ENCODE data around the gene ATPAF2. TPM values are rescaled to one million over a fixed set of nuclear protein-coding genes. Genes with fewer than 3 reads are reported as not detected.

Gene ATPAF2
- total and polyA plus RNA-seq, 8 donors, result 5.4 to 250 (median 19.1) TPM

GRCh38 chr17:18015593-18015992 is 23.4 kb downstream of the ATPAF2 start:
- Histone ChIP-seq H3K4me1 (peaks cover 11 to 18% (median 15%) of the 10 kb centered on the region in 4 donors), H3K36me3 (peaks cover 0 to 30% (median 28%) of the 10 kb centered on the region in 4 donors), H3K9me3 (no peaks in the 10 kb centered on the region), H3K4me3 (no peak overlapping the region), H3K27ac (no peak overlapping the region), H3K27me3 (no peaks in the 10 kb centered on the region)
- DNase-seq, result no peak
- intact Hi-C loops (cut with DNase I; ENCODE audit: low total_unique reads), result no loop called here
- TF ChIP-seq POLR2AphosphoS5 (IDR thresholded peaks at IDR 0.05) (no peak), CTCF (IDR thresholded peaks at IDR 0.05) (no peak), EP300 (IDR thresholded peaks at IDR 0.05) (no peak), POLR2A (IDR thresholded peaks at IDR 0.05) (no peak)
- WGBS, 5 donors, result 91 to 100% (median 96%) methylated on average over 5 of the region's 5 CpGs

DNA sequence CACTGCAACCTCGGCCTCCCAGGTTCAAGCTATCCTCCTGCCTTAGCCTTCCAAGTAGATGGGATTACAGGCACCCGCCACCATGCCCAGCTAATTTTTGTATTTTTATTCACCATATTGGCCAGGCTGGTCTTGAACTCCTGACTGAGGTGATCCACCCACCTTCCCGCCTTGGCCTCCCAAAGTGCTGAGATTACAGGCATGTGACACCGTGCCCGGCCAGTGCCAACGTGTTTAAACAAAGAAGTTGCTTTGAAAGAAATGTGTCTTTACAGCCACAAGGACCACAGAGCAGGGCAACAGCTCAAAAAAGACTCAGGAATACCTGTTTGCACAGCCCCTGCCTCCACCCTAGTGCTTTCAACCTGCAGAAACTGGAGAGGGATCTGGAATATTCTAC is 25.0 kb downstream of the ATPAF2 start:
- intact Hi-C loops (cut with DNase I; ENCODE audit: low total_unique reads), result no loop called here
- 87 to 97% (median 96%) methylated on average over 6 of the region's 6 CpGs for WGBS, 5 donors

GRCh38 chr17:18011286-18011685 is 27.7 kb downstream of the ATPAF2 start:
- H3K4me3 ChIP-seq, result no peak overlapping the region
- 95 to 98% (median 96%) methylated on average over 4 to 5 of the region's 5 CpGs for WGBS, 5 donors
- H3K27me3 ChIP-seq, result no peaks in the 10 kb centered on the region
- H3K27ac ChIP-seq, result no peak overlapping the region
- TF ChIP-seq EP300 (IDR thresholded peaks at IDR 0.05), result no peak
- no peak for TF ChIP-seq POLR2AphosphoS5 (IDR thresholded peaks at IDR 0.05)
- TF ChIP-seq CTCF (IDR thresholded peaks at IDR 0.05), result no peak
- TF ChIP-seq POLR2A (IDR thresholded peaks at IDR 0.05), result no peak
- H3K9me3 ChIP-seq, result no peaks in the 10 kb centered on the region
- no peak for DNase-seq
- no peaks in the 10 kb centered on the region for H3K4me1 ChIP-seq
- intact Hi-C loops (cut with DNase I; ENCODE audit: low total_unique reads), result no loop called here
- peaks cover 0 to 66% (median 54%) of the 10 kb centered on the region in 4 donors for H3K36me3 ChIP-seq

More for the DNA sequence above, 25.0 kb downstream of the ATPAF2 start:
- no peak for TF ChIP-seq EP300 (IDR thresholded peaks at IDR 0.05)
- Histone ChIP-seq H3K9me3 (no peaks in the 10 kb centered on the region), H3K36me3 (peaks cover 0 to 46% (median 39%) of the 10 kb centered on the region in 4 donors), H3K4me1 (peaks cover 11 to 18% (median 15%) of the 10 kb centered on the region in 4 donors), H3K27me3 (no peaks in the 10 kb centered on the region), H3K4me3 (no peak overlapping the region), H3K27ac (no peak overlapping the region)
- no peak for DNase-seq

GRCh38 chr17:18009609-18010420 is 29.2 kb downstream of the ATPAF2 start:
- no peaks in the 10 kb centered on the region for H3K9me3 ChIP-seq
- no peaks in the 10 kb centered on the region for H3K4me1 ChIP-seq
- intact Hi-C loops (cut with DNase I; ENCODE audit: low total_unique reads), result no loop called here
- no peaks in the 10 kb centered on the region for H3K27me3 ChIP-seq
- TF ChIP-seq EP300 (IDR thresholded peaks at IDR 0.05) (no peak), POLR2AphosphoS5 (IDR thresholded peaks at IDR 0.05) (no peak), CTCF (IDR thresholded peaks at IDR 0.05) (no peak), POLR2A (IDR thresholded peaks at IDR 0.05) (no peak)
- peaks cover 0 to 53% (median 46%) of the 10 kb centered on the region in 4 donors for H3K36me3 ChIP-seq
- no peak overlapping the region for H3K27ac ChIP-seq
- WGBS, 5 donors, result 77 to 88% (median 80%) methylated on average over 8 of the region's 8 CpGs
- no peak for DNase-seq
- no peak overlapping the region for H3K4me3 ChIP-seq
